Sigmoid colon (tissue), 7 donors: ENCODE results near the gene JAZF1. TPM values are rescaled to one million over a fixed set of nuclear protein-coding genes. Genes with fewer than 3 reads are reported as not detected.
A peak's percentile ranks its signal among the peaks of the same experiment; 100 is the strongest.

ENCODE experiments used
- DNase-seq: peaks from one replicate; pipeline ENCODE4 v3.0.0-alpha.2; 2019
- H3K27ac ChIP-seq, 4 donors: fragments of 200-600 bp; sonication (generic); one replicate each; pipeline ENCODE4 v1.5.1; 2016 to 2019; ENCODE audit warnings: mild to moderate bottlenecking in 1 of 4
- H3K27me3 ChIP-seq, 3 donors: fragments of 200-600 bp; sonication (generic); one replicate each; pipeline ENCODE4 v1.5.1; 2019; ENCODE audit warnings: mild to moderate bottlenecking in 1 of 3
- H3K36me3 ChIP-seq, 4 donors: fragments of 200-600 bp; sonication (generic); one replicate each; pipeline ENCODE4 v1.5.1; 2016 to 2019
- H3K4me1 ChIP-seq, 4 donors: fragments of 200-600 bp; sonication (generic); one replicate each; pipeline ENCODE4 v1.5.1; 2017 to 2019
- H3K4me3 ChIP-seq, 4 donors: fragments of 200-600 bp; sonication (generic); one replicate each; pipeline ENCODE4 v1.5.1; 2017 to 2019; ENCODE audit warnings: mild to moderate bottlenecking in 2 of 4, moderate library complexity in 1 of 4
- H3K9me3 ChIP-seq, 4 donors: fragments of 200-600 bp in 3 of 4; sonication (generic) in 3 of 4; one replicate each; pipeline versions ENCODE4 v1.5.1 to v1.6.1; 2013 to 2019
- CTCF ChIP-seq, 4 experiments: fragments of 450-650 bp in 3 of 4; fragments of 200-600 bp in 1 of 4; IDR thresholded peaks; one replicate each; pipeline ENCODE4 v1.5.1; 2016 to 2019; ENCODE audit warnings: antibody characterized with exemption in 4 of 4, mild to moderate bottlenecking in 3 of 4, moderate library complexity in 2 of 4
- EP300 ChIP-seq, 4 donors: sonication (generic); formaldehyde crosslinking; IDR thresholded peaks; one replicate each; pipeline ENCODE4 v1.6.1; 2017; ENCODE audit warnings: antibody characterized with exemption in 4 of 4
- POLR2A ChIP-seq, 2 donors: fragments of 450-650 bp; IDR thresholded peaks; one replicate each; pipeline ENCODE4 v1.6.1; 2016; ENCODE audit warnings: antibody characterized with exemption in 2 of 2, mild to moderate bottlenecking in 2 of 2, moderate library complexity in 2 of 2
- POLR2AphosphoS5 ChIP-seq, 4 donors: sonication (generic); formaldehyde crosslinking; IDR thresholded peaks; one replicate each; pipeline ENCODE4 v1.6.1; 2017; ENCODE audit warnings: antibody characterized with exemption in 4 of 4
- whole genome bisulfite sequencing, 2 donors: extraction: QIAGEN DNeasy Blood & Tissue Kit; methylation state at CpG; one replicate each; pipeline ENCODE4 v1.1.7; 2013; 5-methylcytosine and 5-hydroxymethylcytosine counted together
- intact Hi-C: fragments of 100-400 bp; cut with DNase I; formaldehyde crosslinking; loops from one replicate; pipeline ENCODE4 v1.15.1; 2023
- polyA plus RNA-seq, 3 donors: library from polyadenylated mRNA; stranded (reverse); fragments of 200-250 nt; gene quantifications; one replicate each; pipeline ENCODE4 v1.2.3, GENCODE V29; 2013
- total RNA-seq, 4 donors: library from RNA; depleted of rRNA; stranded (reverse); fragments of >200 nt; gene quantifications; one replicate each; pipeline ENCODE4 v1.1.0, GENCODE V29; 2016
- donor health status: healthy with polysubstance abuse.
- donor health status: Bipolar disorder and iron deficiency.
- donor health status: healthy.

Gene JAZF1
- total and polyA plus RNA-seq, 7 donors: 4.2 to 59.6 (median 46.4) TPM

GRCh38 chr7:28145090-28145626 lies 35.4 kb downstream of the JAZF1 start:
- Histone ChIP-seq H3K27me3 (no peaks in the 10 kb centered on the region), H3K4me3 (no peak overlapping the region), H3K4me1 (peaks cover 0 to 30% (median 23%) of the 10 kb centered on the region in 4 donors), H3K9me3 (no peaks in the 10 kb centered on the region), H3K27ac (no peak overlapping the region), H3K36me3 (no peaks in the 10 kb centered on the region)
- WGBS, 2 donors: 36 to 81% methylated on average over 3 of the region's 3 CpGs
- TF ChIP-seq CTCF (IDR thresholded peaks at IDR 0.05) (no peak), POLR2AphosphoS5 (IDR thresholded peaks at IDR 0.05) (no peak), EP300 (IDR thresholded peaks at IDR 0.05) (no peak), POLR2A (IDR thresholded peaks at IDR 0.05) (no peak)
- intact Hi-C loops: no loop called here
- no peak for DNase-seq

- no peaks in the 10 kb centered on the region for H3K9me3 ChIP-seq
- no peak overlapping the region for H3K4me3 ChIP-seq
- TF ChIP-seq EP300 (IDR thresholded peaks at IDR 0.05): no peak
- TF ChIP-seq POLR2A (IDR thresholded peaks at IDR 0.05): no peak
- no peak for TF ChIP-seq POLR2AphosphoS5 (IDR thresholded peaks at IDR 0.05)
- TF ChIP-seq CTCF (IDR thresholded peaks at IDR 0.05): no peak
- 90 to 91% methylated on average over 3 of the region's 3 CpGs for WGBS, 2 donors
- H3K27ac ChIP-seq: no peak overlapping the region
- peaks cover 0 to 30% (median 18%) of the 10 kb centered on the region in 4 donors for H3K4me1 ChIP-seq
- H3K27me3 ChIP-seq: no peaks in the 10 kb centered on the region
- DNase-seq: no peak
- intact Hi-C loops: no loop called here
- no peaks in the 10 kb centered on the region for H3K36me3 ChIP-seq
These were observed 36.3 kb downstream of the JAZF1 start for GRCh38 chr7:28144266-28144665.

GRCh38 chr7:28142650-28143049 lies 37.9 kb downstream of the JAZF1 start:
- Histone ChIP-seq H3K9me3 (no peaks in the 10 kb centered on the region), H3K4me3 (no peak overlapping the region), H3K4me1 (peaks cover 0 to 39% (median 13%) of the 10 kb centered on the region in 4 donors), H3K27me3 (no peaks in the 10 kb centered on the region), H3K36me3 (no peaks in the 10 kb centered on the region), H3K27ac (no peak overlapping the region)
- DNase-seq: no peak
- TF ChIP-seq EP300 (IDR thresholded peaks at IDR 0.05) (no peak), POLR2A (IDR thresholded peaks at IDR 0.05) (no peak), POLR2AphosphoS5 (IDR thresholded peaks at IDR 0.05) (no peak), CTCF (IDR thresholded peaks at IDR 0.05) (no peak)
- 90 to 93% methylated on average over 3 of the region's 3 CpGs for whole genome bisulfite sequencing, 2 donors
- intact Hi-C loops: no loop called here

- Histone ChIP-seq H3K9me3 (no peaks in the 10 kb centered on the region), H3K27ac (peak overlapping the region in 3 of 4 donors; percentile 30 to 55 (median 36)), H3K27me3 (no peaks in the 10 kb centered on the region), H3K4me3 (no peak overlapping the region), H3K4me1 (peaks cover 0 to 54% (median 23%) of the 10 kb centered on the region in 4 donors), H3K36me3 (no peaks in the 10 kb centered on the region)
- TF ChIP-seq CTCF (IDR thresholded peaks at IDR 0.05): no peak
- no peak for TF ChIP-seq EP300 (IDR thresholded peaks at IDR 0.05)
- TF ChIP-seq POLR2A (IDR thresholded peaks at IDR 0.05): no peak
- TF ChIP-seq POLR2AphosphoS5 (IDR thresholded peaks at IDR 0.05): no peak
- intact Hi-C loops: no loop called here
- WGBS, 2 donors: 56 to 58% methylated on average over 1 of the region's 1 CpG
- DNase-seq: no peak
These were observed 39.6 kb downstream of the JAZF1 start for GRCh38 chr7:28140979-28141378.

GRCh38 chr7:28138837-28139236 lies 41.8 kb downstream of the JAZF1 start:
- H3K4me1 ChIP-seq: peaks cover 0 to 72% (median 37%) of the 10 kb centered on the region in 4 donors
- H3K27ac ChIP-seq: no peak overlapping the region
- WGBS, 2 donors: 96 to 97% methylated on average over 2 of the region's 2 CpGs

More at GRCh38 chr7:28138837-28139236, 41.8 kb downstream of the JAZF1 start:
- Histone ChIP-seq H3K4me3 (no peak overlapping the region), H3K9me3 (no peaks in the 10 kb centered on the region), H3K36me3 (no peaks in the 10 kb centered on the region), H3K27me3 (no peaks in the 10 kb centered on the region)
- no peak for TF ChIP-seq POLR2AphosphoS5 (IDR thresholded peaks at IDR 0.05)
- TF ChIP-seq CTCF (IDR thresholded peaks at IDR 0.05): no peak
- TF ChIP-seq POLR2A (IDR thresholded peaks at IDR 0.05): no peak
- TF ChIP-seq EP300 (IDR thresholded peaks at IDR 0.05): no peak
- DNase-seq: no peak
- intact Hi-C loops: no loop called here
